RWPE1 (cell line): ENCODE measurements around the gene ADRA2A.

ENCODE experiments used
- CTCF ChIA-PET: fragments of 350-600 bp; sonication (Branson Sonifier 250); formaldehyde crosslinking; extraction: SDS; loops from one replicate; lab custom pipeline; 2021; lab: Yijun Ruan, JAX
- POLR2A ChIA-PET: fragments of 400-600 bp; formaldehyde crosslinking; extraction: SDS; loops from one replicate; lab custom pipeline; 2020; ENCODE audit warnings: antibody characterized with exemption; ENCODE audit not compliant: low non-redundant PET; lab: Yijun Ruan, JAX
- DNase-seq: peaks from one replicate; pipeline ENCODE4 v3.0.0; 2012; ENCODE audit warnings: low spot score
- H3K27ac ChIP-seq: fragments of 450-650 bp; 2 replicates; pipeline ENCODE4 v1.5.1; 2017
- CTCF ChIP-seq: fragments of 450-650 bp; conservative IDR thresholded peaks from 2 replicates; pipeline ENCODE4 v1.5.1; 2017; ENCODE audit warnings: low read depth, mild to moderate bottlenecking

ADRA2A gene

GRCh38 chr10:111100198-111100597 is 23.4 kb downstream of the ADRA2A start:
- H3K27ac ChIP-seq = no peak overlapping the region
- DNase-seq = no peak
- POLR2A ChIA-PET = no interaction called here
- CTCF ChIA-PET = interaction anchor here (0.8 kb wide), 1 partner anchor 1041 kb away, joined by 3 read pairs; no protein-coding TSS in a partner anchor
- TF ChIP-seq CTCF = no peak

- no peak for DNase-seq
- CTCF ChIA-PET = interaction anchor here (0.6 kb wide), 2 partner anchors 114 to 184 kb away, joined by 3 read pairs; no protein-coding TSS in a partner anchor
- TF ChIP-seq CTCF = no peak
- POLR2A ChIA-PET = no interaction called here
- no peak overlapping the region for H3K27ac ChIP-seq
These were observed 25.0 kb downstream of the ADRA2A start for GRCh38 chr10:111101796-111102195.

GRCh38 chr10:111102359-111102837 is 25.6 kb downstream of the ADRA2A start:
- no peak for TF ChIP-seq CTCF
- H3K27ac ChIP-seq = no peak overlapping the region
- no peak for DNase-seq
- CTCF ChIA-PET = interaction anchor here (0.6 kb wide), 1 partner anchor 185 kb away, joined by 3 read pairs; no protein-coding TSS in a partner anchor
- POLR2A ChIA-PET = no interaction called here

DNA sequence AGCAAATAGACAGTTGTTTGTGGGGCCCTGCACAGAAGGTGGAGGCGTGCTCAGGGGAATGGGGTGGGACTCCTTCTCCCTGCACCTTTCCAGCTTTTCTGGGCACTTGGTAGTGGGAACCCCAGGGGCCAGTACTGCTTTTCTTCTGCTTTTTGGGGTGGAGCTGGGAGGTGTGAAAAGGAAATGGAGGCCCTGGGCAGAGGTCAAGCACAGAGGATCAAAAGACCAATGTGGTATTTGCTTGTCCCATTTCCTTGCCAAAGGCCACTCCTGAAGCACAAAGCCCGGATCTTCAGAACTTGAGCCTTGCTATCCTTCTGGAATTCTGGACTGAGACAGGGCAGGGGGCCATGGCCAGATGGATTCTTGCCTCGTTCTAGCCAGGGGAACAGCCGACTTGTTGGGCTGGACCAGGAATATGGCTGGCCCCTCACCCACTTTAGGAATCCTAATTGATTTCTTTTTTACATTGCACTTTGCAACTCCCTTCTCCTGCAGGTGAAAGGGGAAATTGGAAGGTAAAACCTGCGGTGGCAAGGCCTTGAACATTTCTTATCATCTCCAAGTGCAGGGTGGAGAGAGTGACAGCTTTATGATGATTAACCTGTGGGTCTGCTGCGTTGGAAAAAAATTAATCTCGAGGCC is 26.5 kb downstream of the ADRA2A start:
- no peak for TF ChIP-seq CTCF
- ChIA-PET POLR2A (no interaction called here), CTCF (interaction anchor here (0.6 to 0.9 kb wide), 2 partner anchors 366 to 432 kb away, joined by 5 to 6 read pairs; no protein-coding TSS in a partner anchor)
- no peak for DNase-seq
- H3K27ac ChIP-seq = no peak overlapping the region

GRCh38 chr10:111104811-111105210 is 28.0 kb downstream of the ADRA2A start:
- TF ChIP-seq CTCF = no peak
- H3K27ac ChIP-seq = no peak overlapping the region
- DNase-seq = no peak
- POLR2A ChIA-PET = no interaction called here
- CTCF ChIA-PET = no interaction called here

- no peak overlapping the region for H3K27ac ChIP-seq
- POLR2A ChIA-PET = no interaction called here
- CTCF ChIA-PET = no interaction called here
- no peak for TF ChIP-seq CTCF
- DNase-seq = no peak
These were observed 29.3 kb downstream of the ADRA2A start for GRCh38 chr10:111106081-111106480.
